Neural cell (in vitro differentiated cells): Measurements from ENCODE around the gene SFMBT2. TPM values are rescaled to one million over a fixed set of nuclear protein-coding genes. Genes with fewer than 3 reads are reported as not detected.

Source experiments
- H2AFZ ChIP-seq: fragments of 200-600, 300-800 bp; sonication (generic), shearing (Covaris generic); 2 replicates; pipeline ENCODE4 v1.6.0; 2014; ENCODE audit warnings: low read depth, mild to moderate bottlenecking, antibody characterized with exemption, low read length, moderate library complexity
- H3F3A ChIP-seq: fragments of 200-600 bp; shearing (Covaris generic); 2 replicates; pipeline ENCODE4 v1.6.1; 2016; ENCODE audit warnings: mild to moderate bottlenecking, moderate library complexity, mixed read lengths, antibody characterized with exemption, low read length; ENCODE audit not compliant: insufficient read depth, poor library complexity, severe bottlenecking
- H3K27ac ChIP-seq: fragments of 200-600, 300-800 bp; sonication (generic), shearing (Covaris generic); 2 replicates; pipeline ENCODE4 v1.5.1; 2014; ENCODE audit warnings: mild to moderate bottlenecking, low read length, moderate library complexity
- H3K27me3 ChIP-seq: fragments of 300-800, 200-600 bp; sonication (generic), shearing (Covaris generic); 2 replicates; pipeline ENCODE4 v1.6.0; 2014; ENCODE audit warnings: mild to moderate bottlenecking, low read depth, low read length, moderate library complexity; ENCODE audit not compliant: insufficient read depth
- H3K36me3 ChIP-seq: fragments of 300-800, 200-600 bp; sonication (generic), shearing (Covaris generic); 2 replicates; pipeline ENCODE4 v1.5.1; 2014; ENCODE audit warnings: mild to moderate bottlenecking, antibody characterized with exemption, low read length, moderate library complexity; ENCODE audit not compliant: insufficient read depth
- H3K4me2 ChIP-seq: fragments of 300-800, 200-600 bp; sonication (generic), shearing (Covaris generic); 2 replicates; pipeline ENCODE4 v1.6.0; 2014; ENCODE audit warnings: mild to moderate bottlenecking, low read length
- H3K4me3 ChIP-seq: fragments of 300-800, 200-600 bp; sonication (generic), shearing (Covaris generic); 2 replicates; pipeline ENCODE4 v1.5.1; 2014; ENCODE audit warnings: mild to moderate bottlenecking, low read length, moderate library complexity
- H3K79me2 ChIP-seq: fragments of 200-600 bp; shearing (Covaris generic); replicated peaks from 2 replicates; pipeline ENCODE4 v1.6.0; 2014; ENCODE audit warnings: mild to moderate bottlenecking, low read length, moderate library complexity; ENCODE audit not compliant: insufficient read depth
- H3K9ac ChIP-seq: fragments of 300-800, 200-600 bp; sonication (generic), shearing (Covaris generic); 2 replicates; pipeline ENCODE4 v1.6.1; 2016; ENCODE audit warnings: mild to moderate bottlenecking, low read length, mixed read lengths
- H3K9me2 ChIP-seq: fragments of 200-600 bp; shearing (Covaris generic); 2 replicates; pipeline ENCODE4 v1.6.1; 2016; ENCODE audit warnings: mild to moderate bottlenecking, low read length, mixed read lengths; ENCODE audit not compliant: insufficient read depth
- H3K9me3 ChIP-seq: fragments of 200-600, 300-800 bp; sonication (generic), shearing (Covaris generic); 2 replicates; pipeline ENCODE4 v1.6.1; 2016; ENCODE audit warnings: mild to moderate bottlenecking, mixed run types, low read length, moderate library complexity, mixed read lengths
- H4K20me1 ChIP-seq: fragments of 200-600 bp; shearing (Covaris generic); 2 replicates; pipeline ENCODE4 v1.6.1; 2016; ENCODE audit warnings: mild to moderate bottlenecking, mixed run types; ENCODE audit not compliant: insufficient read depth
- CTCF ChIP-seq: fragments of 450-650 bp; IDR thresholded peaks from 2 replicates; pipeline ENCODE4 v1.5.1; 2014; ENCODE audit warnings: antibody characterized with exemption, mild to moderate bottlenecking, moderate library complexity; ENCODE audit not compliant: poor library complexity, severe bottlenecking
- EP300 ChIP-seq: fragments of 450-650 bp; conservative IDR thresholded peaks from 2 replicates; pipeline ENCODE4 v1.6.1; 2014; ENCODE audit warnings: antibody characterized with exemption, mild to moderate bottlenecking, moderate library complexity; ENCODE audit not compliant: poor library complexity, severe bottlenecking
- EZH2 ChIP-seq: fragments of 200-600, 300-800 bp; shearing (Covaris generic), sonication (generic); IDR thresholded peaks from 2 replicates; pipeline ENCODE4 v1.6.1; 2014; ENCODE audit warnings: antibody characterized with exemption, low read length, borderline replicate concordance, mild to moderate bottlenecking; ENCODE audit not compliant: insufficient read depth, poor library complexity, severe bottlenecking
- MXI1 ChIP-seq: fragments of 450-650 bp; conservative IDR thresholded peaks from 2 replicates; pipeline ENCODE4 v1.6.1; 2014; ENCODE audit warnings: antibody characterized with exemption, mild to moderate bottlenecking; ENCODE audit not compliant: poor library complexity, severe bottlenecking
- POLR2AphosphoS5 ChIP-seq: IDR thresholded peaks from 2 replicates; pipeline ENCODE4 v1.6.1; 2012
- RAD21 ChIP-seq: fragments of 450-650 bp; conservative IDR thresholded peaks from 2 replicates; pipeline ENCODE4 v1.6.1; 2014; ENCODE audit warnings: antibody characterized with exemption, mild to moderate bottlenecking, moderate library complexity
- REST ChIP-seq: IDR thresholded peaks from 2 replicates; pipeline ENCODE4 v1.6.1; 2012; ENCODE audit warnings: borderline replicate concordance
- SMC3 ChIP-seq: fragments of 450-650 bp; conservative IDR thresholded peaks from 2 replicates; pipeline ENCODE4 v1.6.1; 2014; ENCODE audit warnings: antibody characterized with exemption, mild to moderate bottlenecking, moderate library complexity; ENCODE audit not compliant: poor library complexity
- TAF1 ChIP-seq: IDR thresholded peaks from 2 replicates; pipeline ENCODE4 v1.6.1; 2012; ENCODE audit warnings: low read depth
- polyA plus RNA-seq: library from polyadenylated mRNA; depleted of rRNA; stranded (reverse); fragments of >200 nt; gene quantifications from 2 replicates; pipeline ENCODE4 v1.2.3, GENCODE V29; 2014

Gene SFMBT2
- polyA plus RNA-seq, 1 donor from 2014 or later = 1.3 TPM

- Histone ChIP-seq H3K27ac (no peak overlapping the region), H2AFZ (no peak overlapping the region), H4K20me1 (no peaks in the 10 kb centered on the region), H3K9me2 (no peaks in the 10 kb centered on the region), H3K9ac (no peak overlapping the region), H3K36me3 (no peaks in the 10 kb centered on the region), H3K9me3 (no peaks in the 10 kb centered on the region), H3K4me2 (no peak overlapping the region), H3K4me3 (no peak overlapping the region), H3K27me3 (no peaks in the 10 kb centered on the region), H3K79me2 (no peaks in the 10 kb centered on the region), H3F3A (no peaks in the 10 kb centered on the region)
- TF ChIP-seq EP300 (no peak), REST (no peak), TAF1 (no peak), POLR2AphosphoS5 (no peak), RAD21 (no peak), SMC3 (no peak), EZH2 (no peak), MXI1 (no peak), CTCF (no peak)
Observed at GRCh38 chr10:7293378-7293920, 117.4 kb downstream of the SFMBT2 start.

- Histone ChIP-seq H3K4me3 (no peak overlapping the region), H3K79me2 (no peaks in the 10 kb centered on the region), H2AFZ (no peak overlapping the region), H3K9me2 (no peaks in the 10 kb centered on the region), H4K20me1 (no peaks in the 10 kb centered on the region), H3K9ac (no peak overlapping the region), H3K4me2 (no peak overlapping the region), H3K27me3 (no peaks in the 10 kb centered on the region), H3K27ac (no peak overlapping the region), H3K36me3 (no peaks in the 10 kb centered on the region), H3F3A (no peaks in the 10 kb centered on the region), H3K9me3 (no peaks in the 10 kb centered on the region)
- TF ChIP-seq CTCF (no peak), EP300 (no peak), REST (no peak), MXI1 (no peak), SMC3 (no peak), EZH2 (no peak), RAD21 (no peak), POLR2AphosphoS5 (no peak), TAF1 (no peak)
Observed at GRCh38 chr10:7291487-7292270, 119.2 kb downstream of the SFMBT2 start.
